BLaER1 treated with 17β-estradiol and CSF1 and Interleukin-3, amounts not matched to agents 10 nM and 100 nM (cell line): ENCODE measurements around the gene PLEKHG3.

Experiments
- H3K27ac ChIP-seq, 11 experiments: shearing (Covaris generic); formaldehyde crosslinking; 2 replicates each; pipeline ENCODE4 v1.8.1; 2022
- H3K27me3 ChIP-seq, 11 experiments: shearing (Covaris generic); formaldehyde crosslinking; 2 replicates each; pipeline ENCODE4 v1.8.1; 2022
- H3K36me3 ChIP-seq, 11 experiments: shearing (Covaris generic); formaldehyde crosslinking; 2 replicates each; pipeline ENCODE4 v1.8.1; 2022
- H3K4me1 ChIP-seq, 10 experiments: shearing (Covaris generic); formaldehyde crosslinking; 2 replicates each; pipeline ENCODE4 v1.8.1; 2022
- H3K4me2 ChIP-seq, 11 experiments: shearing (Covaris generic); formaldehyde crosslinking; 2 replicates each; pipeline ENCODE4 v1.8.1; 2022
- H3K4me3 ChIP-seq, 10 experiments: shearing (Covaris generic); formaldehyde crosslinking; 2 replicates each; pipeline ENCODE4 v1.8.1; 2022
- H3K9ac ChIP-seq, 11 experiments: shearing (Covaris generic); formaldehyde crosslinking; 2 replicates each; pipeline ENCODE4 v1.8.1; 2022
- H3K9me3 ChIP-seq, 11 experiments: shearing (Covaris generic); formaldehyde crosslinking; replicated peaks in 1 of 11; 2 replicates each; pipeline ENCODE4 v1.8.1; 2022
- H4K20me1 ChIP-seq, 11 experiments: shearing (Covaris generic); formaldehyde crosslinking; 2 replicates each; pipeline ENCODE4 v1.8.1; 2022
- Cebpa-rat ChIP-seq, 11 experiments: shearing (Covaris generic); IDR thresholded peaks; 2 replicates each; pipeline ENCODE4 v1.8.1; 2022

Gene PLEKHG3

DNA sequence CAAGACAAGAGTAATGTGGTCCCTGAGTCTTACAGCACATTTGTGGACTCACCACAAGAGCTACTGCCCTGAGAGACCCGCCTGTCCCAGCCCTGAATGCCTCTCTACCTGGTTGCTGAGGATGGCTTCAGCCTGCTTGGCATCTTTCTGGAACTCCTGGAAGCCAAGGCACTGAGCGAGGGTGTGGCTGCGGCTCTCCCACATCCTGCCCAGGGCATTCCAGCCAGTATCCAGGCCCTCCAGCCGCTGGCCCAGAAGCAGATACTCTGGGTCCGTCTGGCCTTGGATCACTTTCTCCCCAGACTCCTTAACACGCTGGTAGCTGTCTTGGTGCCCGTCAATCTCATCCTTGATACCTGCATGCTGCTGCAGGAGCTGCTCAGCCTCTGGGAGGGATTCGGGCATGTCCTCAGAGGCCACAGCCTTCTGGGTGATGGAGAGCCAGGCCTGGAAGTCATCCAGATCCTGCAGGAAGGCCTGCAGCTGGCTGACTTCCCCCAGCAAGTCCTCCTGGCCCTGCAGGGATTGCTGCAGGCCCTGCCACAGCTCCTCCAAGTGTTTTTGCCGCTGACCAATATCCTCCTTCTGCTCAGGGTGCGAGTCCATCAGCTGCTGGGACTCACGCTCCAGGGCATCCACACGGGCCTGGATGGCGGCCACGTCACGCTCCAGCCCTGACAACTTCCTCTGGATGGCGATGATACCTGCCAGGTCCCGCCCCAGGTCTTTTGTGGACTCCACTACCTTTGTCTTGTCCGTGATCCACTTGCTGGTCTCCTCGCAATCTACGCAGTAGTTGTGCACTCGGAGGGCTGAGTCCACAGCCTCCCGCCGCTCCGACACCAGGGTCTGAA lies 82.3 kb downstream of the PLEKHG3 start:
- no peaks in the 10 kb centered on the region for H3K27me3 ChIP-seq
- H3K9ac ChIP-seq = no peak overlapping the region
- H3K4me1 ChIP-seq = no peaks in the 10 kb centered on the region
- H3K4me2 ChIP-seq = no peak overlapping the region
- no peaks in the 10 kb centered on the region for H4K20me1 ChIP-seq
- no peak overlapping the region for H3K27ac ChIP-seq
- TF ChIP-seq Cebpa-rat (IDR thresholded peaks at IDR 0.05) = no peak
- no peak overlapping the region for H3K4me3 ChIP-seq
- H3K9me3 ChIP-seq = no peaks in the 10 kb centered on the region
- H3K36me3 ChIP-seq = no peaks in the 10 kb centered on the region

DNA sequence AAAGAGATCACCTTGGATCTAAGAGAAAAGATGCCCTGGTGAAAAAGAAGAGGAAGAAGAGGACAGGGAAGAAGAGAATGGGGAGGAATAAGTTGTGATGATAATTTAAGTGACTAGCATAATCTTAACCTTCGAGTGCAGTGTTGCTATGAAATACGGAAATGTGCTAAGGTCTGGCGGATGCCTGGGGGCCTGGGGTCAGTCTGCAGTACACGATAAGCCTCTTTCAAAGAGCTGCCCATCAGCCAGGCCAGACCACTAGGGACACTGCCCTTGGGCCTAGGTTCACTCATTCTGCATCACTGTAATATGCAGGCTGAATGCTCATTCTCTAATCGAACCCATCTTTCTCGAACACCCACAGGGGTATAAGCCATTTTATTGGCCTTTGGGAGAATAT lies 83.4 kb downstream of the PLEKHG3 start:
- Histone ChIP-seq H3K27ac (no peak overlapping the region), H3K4me3 (no peak overlapping the region), H3K27me3 (no peaks in the 10 kb centered on the region), H3K9me3 (no peaks in the 10 kb centered on the region), H4K20me1 (no peaks in the 10 kb centered on the region), H3K36me3 (no peaks in the 10 kb centered on the region), H3K4me2 (no peak overlapping the region), H3K9ac (no peak overlapping the region), H3K4me1 (no peaks in the 10 kb centered on the region)
- TF ChIP-seq Cebpa-rat (IDR thresholded peaks at IDR 0.05) = no peak

DNA sequence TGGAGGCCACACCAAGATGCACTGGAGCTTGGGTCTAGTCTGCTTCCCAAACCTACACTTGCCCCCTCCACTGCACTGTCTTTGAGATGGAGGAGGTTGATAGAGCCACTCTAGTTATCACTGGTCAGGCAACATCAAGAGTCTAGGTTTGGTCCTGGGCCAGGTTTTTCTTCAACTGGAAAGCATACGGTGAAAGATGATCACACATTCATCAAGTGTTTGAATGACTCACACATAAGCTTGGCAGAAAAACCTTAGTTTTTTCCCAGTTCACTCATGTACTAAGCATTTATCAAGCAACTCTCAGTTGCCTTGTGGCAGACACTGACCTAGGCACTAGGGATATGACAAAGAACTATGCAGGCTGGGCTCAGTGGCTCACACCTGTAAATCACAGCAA lies 84.5 kb downstream of the PLEKHG3 start:
- no peak overlapping the region for H3K9ac ChIP-seq
- H3K4me3 ChIP-seq = no peak overlapping the region
- H3K27ac ChIP-seq = no peak overlapping the region
- H3K9me3 ChIP-seq = no peaks in the 10 kb centered on the region
- H3K36me3 ChIP-seq = no peaks in the 10 kb centered on the region
- H3K4me1 ChIP-seq = no peaks in the 10 kb centered on the region
- no peaks in the 10 kb centered on the region for H3K27me3 ChIP-seq
- H4K20me1 ChIP-seq = no peaks in the 10 kb centered on the region
- no peak for TF ChIP-seq Cebpa-rat (IDR thresholded peaks at IDR 0.05)
- no peak overlapping the region for H3K4me2 ChIP-seq

DNA sequence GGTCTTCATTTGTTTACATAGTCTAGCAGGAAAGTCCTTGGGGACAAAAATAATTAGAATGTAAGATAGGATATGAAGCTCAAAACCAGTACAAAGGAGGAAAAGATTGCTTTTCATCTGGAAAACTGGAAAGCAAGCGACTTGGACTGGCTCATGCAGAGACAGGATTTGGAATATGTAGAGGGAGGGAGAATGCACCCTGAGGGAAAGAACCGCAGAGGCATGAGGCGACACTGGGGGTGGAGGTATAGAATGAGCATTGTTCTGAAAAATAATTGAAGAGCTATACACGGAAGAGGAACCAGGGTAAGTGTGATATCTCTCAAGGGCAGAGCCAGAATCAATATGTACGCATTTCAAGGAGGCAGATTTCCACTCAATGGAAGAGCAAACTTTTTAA lies 85.5 kb downstream of the PLEKHG3 start:
- no peak for TF ChIP-seq Cebpa-rat (IDR thresholded peaks at IDR 0.05)
- no peak overlapping the region for H3K27ac ChIP-seq
- no peak overlapping the region for H3K4me2 ChIP-seq
- H3K9me3 ChIP-seq = no peaks in the 10 kb centered on the region
- no peaks in the 10 kb centered on the region for H3K27me3 ChIP-seq
- no peaks in the 10 kb centered on the region for H4K20me1 ChIP-seq
- no peak overlapping the region for H3K4me3 ChIP-seq
- no peak overlapping the region for H3K9ac ChIP-seq
- no peaks in the 10 kb centered on the region for H3K4me1 ChIP-seq
- no peaks in the 10 kb centered on the region for H3K36me3 ChIP-seq

DNA sequence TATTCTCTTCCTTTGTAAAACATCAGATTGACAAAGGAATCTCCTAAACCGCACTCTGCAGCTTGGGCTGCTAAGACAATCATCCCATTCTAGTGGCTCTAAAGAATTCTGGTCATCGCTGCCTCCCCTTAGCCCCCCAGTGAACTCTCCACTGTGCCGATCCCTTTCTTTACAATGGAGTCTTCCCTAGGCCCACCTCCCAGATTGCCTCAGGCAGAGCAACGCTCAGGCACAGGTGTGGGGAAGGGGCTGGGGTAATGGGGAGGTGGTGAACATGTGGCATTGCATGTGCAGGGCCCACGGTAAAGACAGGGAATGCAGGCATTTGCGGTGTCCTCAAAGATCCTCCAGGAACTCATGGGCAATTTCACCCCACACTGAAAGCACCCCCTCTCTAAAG lies 86.3 kb downstream of the PLEKHG3 start:
- no peaks in the 10 kb centered on the region for H4K20me1 ChIP-seq
- H3K9me3 ChIP-seq = no peaks in the 10 kb centered on the region
- no peak overlapping the region for H3K9ac ChIP-seq
- H3K4me2 ChIP-seq = no peak overlapping the region
- H3K4me1 ChIP-seq = no peaks in the 10 kb centered on the region
- H3K27me3 ChIP-seq = no peaks in the 10 kb centered on the region
- no peak overlapping the region for H3K27ac ChIP-seq
- no peaks in the 10 kb centered on the region for H3K36me3 ChIP-seq
- no peak for TF ChIP-seq Cebpa-rat (IDR thresholded peaks at IDR 0.05)
- H3K4me3 ChIP-seq = no peak overlapping the region

DNA sequence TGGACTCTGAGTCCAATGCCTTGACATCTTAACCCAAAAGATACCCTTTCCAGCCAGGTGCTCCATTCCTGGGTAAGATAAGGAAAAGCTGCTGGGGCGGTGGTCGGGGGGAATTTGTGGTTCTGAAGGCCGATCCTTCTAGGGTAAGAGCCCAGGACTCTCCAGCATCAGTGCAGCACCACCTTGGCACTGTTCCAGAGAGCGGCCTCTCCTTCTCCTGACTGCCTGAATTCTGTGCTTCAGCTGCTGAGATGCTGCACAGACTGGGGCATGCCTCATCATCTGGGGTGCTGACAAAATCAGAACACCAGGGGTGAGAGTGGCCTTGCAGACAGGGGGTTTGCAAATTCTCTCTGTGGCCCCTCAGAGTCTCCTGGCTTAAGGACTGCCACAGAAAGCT lies 88.0 kb downstream of the PLEKHG3 start:
- Histone ChIP-seq H3K9ac (no peak overlapping the region), H3K9me3 (no peaks in the 10 kb centered on the region), H3K4me1 (no peaks in the 10 kb centered on the region), H3K27me3 (no peaks in the 10 kb centered on the region), H3K4me2 (no peak overlapping the region), H4K20me1 (no peaks in the 10 kb centered on the region), H3K4me3 (no peak overlapping the region), H3K27ac (no peak overlapping the region), H3K36me3 (no peaks in the 10 kb centered on the region)
- TF ChIP-seq Cebpa-rat (IDR thresholded peaks at IDR 0.05) = no peak

DNA sequence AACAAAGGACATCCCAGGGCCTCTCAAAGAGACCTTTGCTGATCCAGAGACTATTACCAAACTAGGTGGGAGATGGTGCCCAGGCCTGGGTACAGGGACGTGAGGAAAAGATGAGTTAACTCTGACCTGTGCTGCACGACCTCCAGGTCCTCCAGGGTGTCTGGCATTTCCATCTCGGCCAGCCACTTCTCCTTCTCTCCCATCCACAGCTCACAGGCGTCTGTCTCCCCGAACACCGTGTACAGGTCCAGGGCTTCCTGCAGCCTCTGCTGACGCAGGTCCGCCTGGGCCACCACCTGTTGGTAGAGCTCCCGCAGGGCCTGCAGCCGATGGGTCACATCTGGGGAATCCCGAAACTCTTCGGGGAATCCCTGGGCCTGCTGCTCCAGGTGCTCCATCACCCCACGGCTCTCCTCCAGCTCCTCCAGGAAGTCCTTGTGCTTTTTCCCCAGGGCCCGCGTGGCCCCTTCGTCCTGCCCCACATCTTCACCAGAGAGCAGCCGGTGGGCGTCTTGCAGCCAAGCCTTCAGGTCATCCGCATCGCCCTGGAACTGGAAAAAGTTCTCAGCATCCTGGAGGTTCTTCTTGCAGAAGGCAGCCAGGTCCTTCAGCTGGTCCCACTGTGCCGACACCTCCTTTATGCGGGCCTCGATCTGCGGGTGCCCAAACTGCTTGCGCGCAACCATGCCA lies 88.8 kb downstream of the PLEKHG3 start:
- H3K27me3 ChIP-seq = no peaks in the 10 kb centered on the region
- TF ChIP-seq Cebpa-rat (IDR thresholded peaks at IDR 0.05) = no peak
- no peak overlapping the region for H3K4me3 ChIP-seq
- no peak overlapping the region for H3K4me2 ChIP-seq
- H3K27ac ChIP-seq = no peak overlapping the region
- H4K20me1 ChIP-seq = no peaks in the 10 kb centered on the region
- H3K9me3 ChIP-seq = no peaks in the 10 kb centered on the region
- H3K4me1 ChIP-seq = no peaks in the 10 kb centered on the region
- H3K9ac ChIP-seq = no peak overlapping the region
- H3K36me3 ChIP-seq = no peaks in the 10 kb centered on the region

DNA sequence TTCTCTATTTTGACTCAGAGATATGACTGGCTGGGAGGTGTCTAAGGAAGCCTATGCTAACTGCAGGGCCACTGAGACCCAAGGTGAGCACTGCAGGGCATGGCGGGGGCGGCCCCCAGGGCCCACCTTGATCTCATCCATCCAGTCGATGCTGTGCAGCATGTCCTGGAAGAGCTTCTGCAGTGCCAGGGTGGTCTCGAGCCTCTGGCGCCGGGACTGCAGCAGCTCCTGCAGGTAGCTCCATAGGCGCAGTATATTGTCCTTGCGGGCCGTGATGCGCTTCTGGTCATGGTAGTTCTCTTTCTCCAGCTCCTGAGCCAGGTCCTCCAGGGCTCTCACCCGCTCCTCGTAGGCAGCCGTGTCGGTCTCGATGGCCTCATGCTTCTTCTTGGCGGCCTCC lies 91.0 kb downstream of the PLEKHG3 start:
- Histone ChIP-seq H3K27me3 (no peaks in the 10 kb centered on the region), H3K9ac (no peak overlapping the region), H3K4me3 (no peak overlapping the region), H3K9me3 (no peaks in the 10 kb centered on the region), H4K20me1 (no peaks in the 10 kb centered on the region; a peak in 1 of 22 replicates), H3K27ac (no peak overlapping the region), H3K36me3 (no peaks in the 10 kb centered on the region), H3K4me2 (no peak overlapping the region), H3K4me1 (no peaks in the 10 kb centered on the region)
- TF ChIP-seq Cebpa-rat (IDR thresholded peaks at IDR 0.05) = no peak

DNA sequence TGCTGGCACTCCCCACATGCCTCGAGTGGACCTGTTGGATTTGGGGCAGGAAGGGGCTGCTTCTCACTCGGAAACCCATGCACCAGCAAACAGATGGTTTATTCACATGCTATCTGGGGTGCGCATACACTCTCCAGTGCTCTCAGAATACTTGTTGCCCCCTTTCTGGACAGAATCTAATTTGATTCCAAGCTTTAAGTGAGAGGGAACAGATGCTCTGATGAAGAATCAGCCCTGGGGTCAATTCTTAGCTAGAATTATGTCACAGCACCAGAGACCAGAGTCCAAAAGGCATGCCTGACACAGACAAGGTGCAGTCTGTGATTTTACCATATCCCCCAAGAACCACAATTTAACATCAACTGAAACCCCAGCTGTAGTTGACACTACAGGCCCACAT lies 91.7 kb downstream of the PLEKHG3 start:
- TF ChIP-seq Cebpa-rat (IDR thresholded peaks at IDR 0.05) = no peak
- Histone ChIP-seq H3K36me3 (no peaks in the 10 kb centered on the region), H3K4me3 (no peak overlapping the region), H3K9ac (no peak overlapping the region), H3K27ac (no peak overlapping the region), H3K9me3 (no peaks in the 10 kb centered on the region), H4K20me1 (no peaks in the 10 kb centered on the region; a peak in 1 of 22 replicates), H3K4me1 (no peaks in the 10 kb centered on the region), H3K27me3 (no peaks in the 10 kb centered on the region), H3K4me2 (no peak overlapping the region)

DNA sequence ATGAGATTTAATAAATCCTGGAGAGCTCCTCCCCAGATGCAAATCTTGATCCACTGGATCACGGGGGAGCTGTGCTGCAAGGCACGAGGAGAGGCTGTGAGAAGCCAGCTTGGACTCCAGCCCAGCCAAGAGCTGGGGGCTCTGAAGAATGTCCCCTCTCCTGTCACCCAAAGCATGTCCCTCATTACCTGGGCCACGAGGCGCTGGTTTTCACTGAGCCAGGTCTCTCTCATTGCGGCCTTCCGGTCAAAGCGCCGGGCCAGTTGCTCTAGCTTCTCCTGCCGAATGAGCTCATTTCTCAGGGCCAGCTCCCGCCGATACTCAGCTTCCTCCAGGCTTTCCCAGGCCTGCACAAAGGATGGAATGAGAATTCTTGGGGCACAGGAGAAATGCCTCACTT lies 92.1 kb downstream of the PLEKHG3 start:
- Histone ChIP-seq H3K27me3 (no peaks in the 10 kb centered on the region), H3K4me1 (no peaks in the 10 kb centered on the region), H3K27ac (no peak overlapping the region), H3K36me3 (no peaks in the 10 kb centered on the region), H3K4me3 (no peak overlapping the region), H4K20me1 (no peaks in the 10 kb centered on the region; a peak in 1 of 22 replicates), H3K9me3 (no peaks in the 10 kb centered on the region), H3K4me2 (no peak overlapping the region), H3K9ac (no peak overlapping the region)
- TF ChIP-seq Cebpa-rat (IDR thresholded peaks at IDR 0.05) = no peak
